TTC549 (cell line): ENCODE results near the gene CYP2D6.

ENCODE experiments used
- FAIRE-seq: peaks from 2 replicates; lab custom pipeline; 2012; peaks lifted over from hg19 to GRCh38; lab: Jason Lieb, UNC

Gene CYP2D6

DNA sequence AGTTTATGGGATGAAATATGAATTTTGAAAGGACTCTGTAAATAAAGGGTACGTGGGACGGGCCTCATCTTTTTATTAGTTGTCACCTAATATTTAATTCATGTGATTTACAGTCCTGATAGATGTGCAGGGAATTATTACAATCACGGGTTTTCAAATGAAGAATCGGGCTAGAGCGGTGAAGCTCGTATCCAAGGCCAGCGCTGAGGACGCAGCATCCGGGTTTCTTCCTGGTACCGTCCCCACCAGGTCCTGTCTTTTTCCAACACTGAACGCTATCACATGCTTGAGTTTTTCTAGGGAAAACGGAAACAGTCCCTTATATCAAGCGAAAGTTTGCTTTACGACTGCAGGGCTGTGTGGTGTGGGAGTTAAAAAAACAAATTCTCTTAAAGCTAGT is 50.3 kb downstream of the CYP2D6 start:
- no peak for FAIRE-seq

DNA sequence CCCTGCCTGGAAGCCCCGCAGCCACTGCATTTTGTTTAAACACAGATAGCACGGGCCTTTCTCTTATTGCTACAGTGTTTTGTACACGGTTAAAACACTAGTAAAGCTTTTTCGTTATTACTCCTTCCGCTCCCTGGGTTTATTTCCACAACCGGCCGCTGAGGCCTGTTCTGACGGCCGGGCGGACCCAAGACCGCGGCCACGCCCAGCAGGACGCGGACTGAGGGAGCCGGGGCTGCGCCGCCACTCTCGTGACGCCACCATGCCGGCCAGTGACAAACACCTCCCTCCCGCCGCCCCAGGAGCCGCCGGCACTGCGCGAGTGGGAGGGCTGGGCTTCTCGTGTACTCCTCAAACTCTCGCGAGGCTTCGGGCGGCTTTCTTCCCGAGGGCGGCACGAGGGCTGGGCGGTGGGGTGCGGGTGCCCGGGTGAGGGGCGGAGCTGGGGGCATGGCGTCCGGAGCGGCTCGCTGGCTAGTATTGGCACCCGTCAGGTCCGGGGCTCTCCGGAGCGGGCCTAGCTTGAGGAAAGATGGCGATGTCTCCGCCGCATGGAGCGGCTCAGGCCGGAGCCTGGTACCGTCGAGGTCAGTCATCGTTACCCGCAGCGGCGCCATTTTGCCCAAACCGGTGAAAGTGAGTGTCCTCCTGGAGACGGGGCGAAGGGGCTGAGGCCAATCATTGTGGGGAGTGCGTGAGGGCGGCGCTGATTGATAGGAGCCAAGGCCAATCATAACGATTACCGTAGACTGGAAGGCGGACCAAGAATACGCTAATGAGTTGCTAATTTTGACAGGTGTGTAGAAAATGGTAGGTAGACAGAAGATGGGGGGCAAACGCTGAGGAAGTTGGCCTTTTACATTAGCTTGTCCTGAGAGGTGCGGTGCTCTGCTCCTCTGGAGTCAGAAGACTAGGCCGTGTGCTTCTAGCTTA is 51.0 kb downstream of the CYP2D6 start, which contains the start of gene SMDT1:
Gene SMDT1, plus strand, starts transcription at position 382 of the 933 bp plus-strand sequence. Its CDS starts 69 bp downstream, at position 451.
- FAIRE-seq: peak; percentile 86

- FAIRE-seq: no peak
These were observed 51.9 kb downstream of the CYP2D6 start for GRCh38 chr22:42078469-42079318.

- no peak for FAIRE-seq
These were observed 53.0 kb downstream of the CYP2D6 start for GRCh38 chr22:42077486-42078125.

- FAIRE-seq: no peak
These were observed 53.7 kb downstream of the CYP2D6 start for GRCh38 chr22:42076764-42077485.
